Measurements from ENCODE around the gene KLK4. TPM values are rescaled to one million over a fixed set of nuclear protein-coding genes. Genes with fewer than 3 reads are reported as not detected.

KLK4 gene
- total and polyA plus RNA-seq, 3 donors from 2014 or later: 0.31 to 2.9 (median 0.55) TPM

DNA sequence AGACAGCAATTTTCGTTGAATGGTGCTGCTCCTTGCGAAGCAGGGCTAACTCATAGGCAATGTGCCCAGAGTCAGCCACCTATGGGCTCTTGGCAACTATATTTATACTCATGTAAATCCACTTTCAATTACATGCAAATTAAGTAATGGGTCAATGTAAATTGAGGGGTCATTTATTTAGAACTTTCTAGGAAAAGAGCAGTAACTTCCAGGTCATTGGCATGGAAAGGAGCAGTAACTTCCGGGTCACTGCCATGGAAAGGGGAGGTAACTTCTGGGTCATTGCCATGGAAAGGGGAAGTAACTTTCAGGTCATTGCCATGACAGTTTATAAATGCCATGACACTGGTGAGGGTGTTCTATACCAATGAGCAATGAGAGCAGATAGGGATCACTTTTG is 11.6 kb downstream of the KLK4 start:
- H3K27me3 ChIP-seq: no peaks in the 10 kb centered on the region
- H3K4me3 ChIP-seq: no peak overlapping the region
- intact Hi-C loops (cut with DNase I; ENCODE audit: low total_unique reads): no loop called here
- 88 to 93% methylated on average over 3 of the region's 3 CpGs for WGBS, 2 donors
- no peak overlapping the region for H3K27ac ChIP-seq
- H3K4me1 ChIP-seq: no peaks in the 10 kb centered on the region
- H3K9me3 ChIP-seq: no peaks in the 10 kb centered on the region
- TF ChIP-seq, protein P1, sequence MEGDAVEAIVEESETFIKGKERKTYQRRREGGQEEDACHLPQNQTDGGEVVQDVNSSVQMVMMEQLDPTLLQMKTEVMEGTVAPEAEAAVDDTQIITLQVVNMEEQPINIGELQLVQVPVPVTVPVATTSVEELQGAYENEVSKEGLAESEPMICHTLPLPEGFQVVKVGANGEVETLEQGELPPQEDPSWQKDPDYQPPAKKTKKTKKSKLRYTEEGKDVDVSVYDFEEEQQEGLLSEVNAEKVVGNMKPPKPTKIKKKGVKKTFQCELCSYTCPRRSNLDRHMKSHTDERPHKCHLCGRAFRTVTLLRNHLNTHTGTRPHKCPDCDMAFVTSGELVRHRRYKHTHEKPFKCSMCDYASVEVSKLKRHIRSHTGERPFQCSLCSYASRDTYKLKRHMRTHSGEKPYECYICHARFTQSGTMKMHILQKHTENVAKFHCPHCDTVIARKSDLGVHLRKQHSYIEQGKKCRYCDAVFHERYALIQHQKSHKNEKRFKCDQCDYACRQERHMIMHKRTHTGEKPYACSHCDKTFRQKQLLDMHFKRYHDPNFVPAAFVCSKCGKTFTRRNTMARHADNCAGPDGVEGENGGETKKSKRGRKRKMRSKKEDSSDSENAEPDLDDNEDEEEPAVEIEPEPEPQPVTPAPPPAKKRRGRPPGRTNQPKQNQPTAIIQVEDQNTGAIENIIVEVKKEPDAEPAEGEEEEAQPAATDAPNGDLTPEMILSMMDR (IDR thresholded peaks at IDR 0.05): no peak
- no peak for TF ChIP-seq POLR2A (IDR thresholded peaks at IDR 0.05)
- H3K36me3 ChIP-seq (ENCODE audit: low read depth, missing control alignments): no peaks in the 10 kb centered on the region
- no peak for DNase-seq

DNA sequence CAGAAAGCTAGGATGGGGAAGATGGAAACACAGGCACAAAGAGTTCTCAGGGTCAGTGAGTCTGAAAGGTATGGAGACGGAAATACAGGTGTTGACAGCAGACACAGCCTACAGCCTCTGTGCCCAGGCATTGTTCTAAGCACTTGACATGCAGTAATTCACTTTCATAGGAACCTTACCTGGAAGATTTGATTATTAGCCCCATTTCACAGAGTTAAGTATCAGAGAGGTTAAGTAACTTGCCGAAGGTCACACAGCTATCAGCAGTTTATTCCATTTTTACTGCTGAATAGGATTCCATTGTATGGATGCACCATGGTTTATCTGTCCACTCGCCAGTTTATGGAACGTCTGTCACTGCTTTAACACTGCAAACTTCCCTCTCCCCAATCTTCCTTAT is 13.2 kb downstream of the KLK4 start:
- TF ChIP-seq POLR2A (IDR thresholded peaks at IDR 0.05): no peak
- TF ChIP-seq, protein P1 (IDR thresholded peaks at IDR 0.05): no peak
- no peak overlapping the region for H3K4me3 ChIP-seq
- H3K27ac ChIP-seq: no peak overlapping the region
- no peaks in the 10 kb centered on the region for H3K9me3 ChIP-seq
- no peaks in the 10 kb centered on the region for H3K27me3 ChIP-seq
- intact Hi-C loops (cut with DNase I; ENCODE audit: low total_unique reads): no loop called here
- 84 to 87% methylated on average over 4 of the region's 4 CpGs for WGBS, 2 donors
- no peaks in the 10 kb centered on the region for H3K36me3 ChIP-seq (ENCODE audit: low read depth, missing control alignments)
- DNase-seq: no peak
- H3K4me1 ChIP-seq: no peaks in the 10 kb centered on the region

DNA sequence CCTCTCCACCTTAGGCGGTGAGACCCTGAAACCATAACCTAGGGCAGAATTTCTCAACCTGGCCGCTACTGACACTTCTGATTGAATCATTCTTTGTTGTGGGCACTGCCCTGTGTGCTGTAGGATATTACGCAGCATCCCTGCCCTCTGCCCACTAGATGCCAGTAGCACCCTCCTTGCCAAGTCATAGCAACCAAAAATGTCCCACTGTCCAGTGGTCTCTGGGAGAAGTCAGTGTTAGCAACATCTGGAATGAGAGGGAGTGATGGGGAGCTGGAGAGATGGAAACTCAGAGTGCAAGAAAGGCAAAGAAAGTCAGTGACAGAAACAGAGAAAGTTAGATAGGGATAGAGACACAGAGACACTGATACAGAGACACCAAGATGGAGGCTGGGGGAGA is 13.6 kb downstream of the KLK4 start:
- no peaks in the 10 kb centered on the region for H3K27me3 ChIP-seq
- no peak overlapping the region for H3K27ac ChIP-seq
- H3K36me3 ChIP-seq (ENCODE audit: low read depth, missing control alignments): no peaks in the 10 kb centered on the region
- WGBS, 2 donors: 73 to 80% methylated on average over 2 to 3 of the region's 3 CpGs
- intact Hi-C loops (cut with DNase I; ENCODE audit: low total_unique reads): no loop called here
- TF ChIP-seq POLR2A (IDR thresholded peaks at IDR 0.05): no peak
- TF ChIP-seq, protein P1 (IDR thresholded peaks at IDR 0.05): no peak
- H3K4me1 ChIP-seq: no peaks in the 10 kb centered on the region
- H3K9me3 ChIP-seq: no peaks in the 10 kb centered on the region
- H3K4me3 ChIP-seq: no peak overlapping the region
- DNase-seq: no peak

DNA sequence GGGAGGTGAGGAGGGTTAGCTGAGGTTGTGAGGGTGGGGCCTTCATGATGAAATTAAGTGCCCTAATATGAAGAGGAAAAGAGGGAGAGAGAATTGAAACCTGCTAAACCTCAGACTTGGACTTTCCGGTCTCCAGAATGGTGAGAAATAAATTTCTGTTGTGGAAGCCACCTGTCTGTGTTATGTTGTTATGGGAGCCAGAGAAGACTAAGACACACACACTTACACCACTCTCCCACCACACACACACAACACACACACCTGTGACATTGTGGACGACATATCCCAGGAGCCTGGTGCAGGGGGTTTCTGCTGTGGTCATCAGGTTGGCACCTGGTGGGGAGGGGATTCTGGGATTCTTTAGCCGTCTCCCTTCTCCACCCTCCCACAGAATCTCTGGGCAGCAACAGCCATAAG is 14.0 kb downstream of the KLK4 start:
- 65 to 85% methylated on average over 2 to 3 of the region's 3 CpGs for WGBS, 2 donors

More for the DNA sequence above, 14.0 kb downstream of the KLK4 start:
- no peak for DNase-seq
- Histone ChIP-seq H3K4me1 (no peaks in the 10 kb centered on the region), H3K27me3 (no peaks in the 10 kb centered on the region), H3K36me3 (ENCODE audit: low read depth, missing control alignments) (no peaks in the 10 kb centered on the region), H3K4me3 (no peak overlapping the region), H3K9me3 (no peaks in the 10 kb centered on the region), H3K27ac (no peak overlapping the region)
- TF ChIP-seq, protein P1 (IDR thresholded peaks at IDR 0.05): no peak
- TF ChIP-seq POLR2A (IDR thresholded peaks at IDR 0.05): no peak
- intact Hi-C loops (cut with DNase I; ENCODE audit: low total_unique reads): no loop called here
